HG03558 (cell line): ENCODE data around the gene SCUBE3.

ENCODE experiments used
- ATAC-seq: cut with Tn5 transposase; IDR thresholded peaks from one replicate; pipeline ENCODE4 v1.9.1; 2021; ENCODE audit warnings: moderate number of reproducible peaks; ENCODE audit not compliant: unreplicated experiment; ENCODE audit errors: extremely low read depth

The SCUBE3 gene

DNA sequence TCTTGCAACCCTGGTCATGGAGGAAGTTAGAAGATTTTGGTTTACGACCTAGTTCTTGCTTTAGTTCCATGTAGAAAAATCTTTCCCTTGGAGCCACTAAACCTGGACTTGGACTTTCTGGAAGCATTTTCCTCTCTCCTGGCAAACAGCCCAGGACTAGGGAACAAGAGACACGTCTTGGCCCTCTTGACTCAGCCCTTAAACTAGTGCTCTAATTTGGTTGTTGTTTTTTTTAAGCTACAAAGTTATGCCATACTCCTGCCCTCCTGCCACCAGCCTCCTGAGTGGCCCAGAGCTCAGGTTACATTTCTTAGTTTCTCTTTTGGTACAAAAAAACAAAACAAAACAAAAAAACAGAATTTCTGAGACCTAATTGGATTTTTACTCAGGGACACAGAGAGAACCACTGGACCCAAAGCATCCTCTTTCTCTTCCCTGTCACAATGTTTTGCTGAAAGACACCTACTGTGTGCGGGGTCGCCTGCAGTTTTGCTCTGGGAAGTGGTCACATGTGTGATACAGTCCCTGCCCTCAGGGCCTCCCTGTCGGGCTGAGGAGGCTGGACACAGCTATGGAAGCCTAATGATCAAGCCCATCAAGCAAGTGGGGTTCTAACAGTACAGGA lies 32.3 kb upstream of the SCUBE3 start:
- no peak for ATAC-seq

DNA sequence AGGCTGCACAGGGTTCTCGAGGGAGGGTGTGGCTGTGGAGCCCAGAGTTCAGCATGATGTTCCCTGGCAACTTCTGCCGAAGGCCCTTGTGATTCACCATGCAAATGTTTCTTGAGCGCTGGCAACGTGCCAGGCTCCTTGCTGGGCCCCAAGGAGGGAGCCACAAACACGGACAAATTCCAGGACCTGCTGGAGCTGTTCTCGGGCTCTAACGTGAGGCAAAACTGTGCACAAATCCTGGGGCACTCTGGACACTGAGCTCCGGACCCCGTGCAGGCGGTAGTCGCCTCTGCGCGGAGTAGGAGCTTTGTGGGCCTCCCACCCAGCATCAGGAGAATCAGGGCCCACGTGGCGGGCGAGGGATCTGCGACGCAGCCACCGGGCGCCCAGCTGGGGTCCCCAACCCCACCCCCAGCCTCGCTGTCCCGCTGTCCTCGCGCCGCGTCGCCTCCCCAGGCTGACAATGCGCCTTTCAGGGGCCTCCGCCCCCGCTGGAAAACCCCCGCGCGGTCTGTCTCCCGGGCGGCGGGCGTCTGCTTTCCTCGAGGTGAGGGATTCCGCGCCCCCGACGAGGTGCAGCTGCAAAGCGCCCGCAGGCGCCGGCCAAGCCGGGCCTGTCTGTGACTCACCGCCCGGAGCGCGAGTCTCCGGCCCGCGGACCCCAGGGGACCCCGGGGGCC lies 31.7 kb upstream of the SCUBE3 start:
- no peak for ATAC-seq

DNA sequence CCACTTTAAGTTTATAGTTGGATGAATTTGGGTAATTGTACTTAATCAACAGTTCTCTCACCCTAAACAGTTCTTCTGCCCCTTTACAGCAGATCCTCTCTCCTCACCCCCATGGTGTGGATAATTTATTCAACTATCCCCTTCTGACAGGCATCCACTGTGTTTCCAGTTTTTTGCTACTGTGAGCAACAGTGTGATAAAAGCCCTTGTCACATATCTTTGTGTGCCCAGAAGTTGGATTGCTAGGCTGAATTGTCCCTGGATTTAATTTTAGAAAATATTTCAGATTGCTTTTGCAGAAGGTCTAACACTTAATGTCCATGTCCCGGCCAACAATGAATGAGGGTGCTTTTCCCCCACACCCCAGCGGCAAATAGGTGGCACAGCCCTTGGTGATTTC lies 30.5 kb upstream of the SCUBE3 start:
- ATAC-seq, result no peak

GRCh38 chr6:35183935-35184334 lies 29.8 kb upstream of the SCUBE3 start:
- no peak for ATAC-seq

GRCh38 chr6:35184580-35185301 lies 29.0 kb upstream of the SCUBE3 start:
- no peak for ATAC-seq

GRCh38 chr6:35185302-35185681 lies 28.5 kb upstream of the SCUBE3 start:
- no peak for ATAC-seq

DNA sequence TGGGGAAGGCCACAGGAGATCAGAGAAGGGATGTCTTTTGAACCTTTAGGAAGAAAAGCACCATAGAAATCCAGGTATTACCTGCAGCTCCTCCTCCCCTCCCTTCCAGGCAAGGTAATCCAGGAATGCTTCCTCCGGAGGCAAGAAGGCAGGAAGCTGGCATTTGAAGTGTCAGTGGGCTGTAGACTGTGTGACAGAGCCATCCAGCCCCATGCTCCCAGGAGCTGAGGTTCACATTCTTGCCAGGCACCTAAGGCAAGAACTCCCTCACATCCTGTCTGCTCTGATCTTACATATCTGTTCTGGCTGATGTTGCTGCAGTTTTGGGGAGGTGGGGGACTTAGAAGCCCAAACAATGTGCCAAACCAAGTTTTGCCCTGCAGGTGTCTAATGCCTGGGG lies 27.8 kb upstream of the SCUBE3 start:
- ATAC-seq, result no peak

GRCh38 chr6:35186571-35186970 lies 27.2 kb upstream of the SCUBE3 start:
- ATAC-seq, result no peak

DNA sequence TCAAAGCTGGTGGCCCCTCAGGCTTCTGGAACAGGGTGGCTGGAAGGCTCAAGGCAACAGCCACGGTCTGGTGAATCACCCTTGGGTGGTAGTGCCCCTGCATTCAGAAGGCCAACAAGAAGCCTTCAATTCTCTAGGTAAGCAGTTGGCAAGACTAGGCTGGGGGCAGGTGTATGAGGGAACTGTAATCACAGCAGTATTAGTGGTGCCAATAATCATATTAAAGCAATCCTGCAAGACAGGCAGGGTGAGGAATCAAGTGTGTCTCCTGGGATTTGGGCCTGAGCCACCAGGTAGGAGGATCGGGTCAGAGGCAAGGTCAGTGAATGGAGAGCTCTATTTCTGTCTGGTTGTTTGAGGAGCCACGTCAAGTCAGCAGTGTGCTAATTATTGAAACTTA lies 24.9 kb upstream of the SCUBE3 start:
- no peak for ATAC-seq

- ATAC-seq, result no peak
Observed at GRCh38 chr6:35190306-35190705, 23.4 kb upstream of the SCUBE3 start.

DNA sequence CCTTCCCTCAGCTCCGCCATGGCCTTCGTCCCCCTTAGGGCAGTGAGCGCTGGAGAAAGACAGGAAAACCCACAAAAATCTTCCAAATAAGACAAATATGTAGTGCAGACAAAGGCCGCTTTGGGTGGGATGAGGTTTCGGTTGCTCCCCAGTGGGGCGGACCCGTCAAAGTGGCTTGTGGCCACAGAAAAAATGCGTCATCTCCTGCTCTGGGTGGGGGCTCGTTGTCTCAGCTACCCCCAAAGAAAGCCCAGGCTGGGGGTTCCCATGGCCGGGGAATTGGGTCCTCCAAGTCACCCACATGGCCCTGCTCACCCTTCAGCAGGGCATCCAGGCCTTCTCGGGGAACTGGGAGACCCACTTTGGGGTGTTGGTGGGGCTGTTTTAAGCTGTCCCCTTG lies 21.9 kb upstream of the SCUBE3 start:
- ATAC-seq, result no peak

DNA sequence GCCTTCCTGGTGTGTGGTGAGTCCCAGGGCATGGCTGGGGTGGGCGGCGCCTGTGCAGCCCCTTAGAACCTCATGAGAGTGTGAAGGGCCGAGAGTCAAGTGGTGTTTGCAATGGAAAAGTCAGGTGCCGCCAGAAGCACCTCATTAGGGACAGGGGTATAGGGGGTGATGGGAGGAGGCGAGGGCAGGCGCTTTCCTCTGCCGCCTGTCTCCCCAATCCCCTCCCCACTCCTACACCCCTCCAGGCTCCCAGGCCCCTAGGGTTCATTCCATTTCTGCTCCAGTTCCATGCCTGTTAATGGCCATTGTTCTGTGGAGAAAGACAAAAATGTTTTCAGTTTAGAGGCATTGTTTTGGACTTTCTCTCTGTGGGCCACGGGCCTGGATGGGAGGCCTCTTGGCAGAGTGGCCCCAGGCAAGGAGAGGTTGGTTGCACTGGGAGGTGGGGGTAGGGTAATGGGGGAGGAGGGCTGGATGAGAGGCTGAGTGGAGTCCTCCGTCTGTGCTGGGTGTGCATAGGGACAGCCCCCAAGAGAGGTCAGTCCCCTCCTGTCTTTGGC lies 21.4 kb upstream of the SCUBE3 start:
- ATAC-seq, result no peak

DNA sequence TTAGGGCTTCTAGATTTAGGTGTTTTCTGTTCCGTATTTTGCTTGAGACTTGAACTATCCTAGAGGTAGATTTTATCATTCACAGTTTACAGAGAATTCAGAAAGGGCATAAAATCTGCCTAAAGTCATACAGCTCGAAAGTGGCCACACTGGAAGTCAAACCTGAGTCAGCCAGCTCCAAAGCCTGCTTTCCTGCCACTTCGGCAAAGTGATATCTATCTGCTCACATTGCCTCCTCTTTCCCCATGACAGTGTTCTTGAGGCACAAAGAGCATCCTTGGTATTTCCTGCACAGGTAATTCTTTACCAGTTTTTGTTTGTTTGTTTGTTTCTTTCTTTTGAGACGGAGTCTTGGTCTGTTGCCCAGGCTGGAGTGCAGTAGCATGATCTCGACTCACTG lies 19.4 kb upstream of the SCUBE3 start:
- no peak for ATAC-seq

- ATAC-seq, result no peak
Observed at GRCh38 chr6:35195120-35195780, 18.5 kb upstream of the SCUBE3 start.

- ATAC-seq, result no peak
Observed at GRCh38 chr6:35197196-35197595, 16.6 kb upstream of the SCUBE3 start.

DNA sequence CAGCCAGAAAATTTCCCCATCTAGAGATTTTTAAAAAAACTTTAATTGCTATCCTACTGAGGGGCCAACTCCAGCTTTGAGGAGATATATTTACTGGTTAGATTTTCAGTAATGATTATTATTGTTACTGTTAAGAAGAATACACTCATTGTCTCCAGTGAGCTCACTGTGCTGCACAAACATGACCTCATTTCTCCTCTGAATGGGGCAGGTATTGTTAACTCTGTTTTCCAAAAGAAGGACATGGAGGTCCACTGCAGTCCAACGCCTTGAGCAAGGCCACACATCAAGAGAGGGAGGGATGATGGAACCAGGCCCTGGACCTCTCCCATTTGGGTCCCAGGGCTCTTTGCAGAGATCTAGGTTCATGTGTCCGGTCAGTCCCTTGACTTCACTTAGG lies 13.9 kb upstream of the SCUBE3 start:
- no peak for ATAC-seq

- ATAC-seq, result no peak
Observed at GRCh38 chr6:35202066-35202546, 11.7 kb upstream of the SCUBE3 start.

DNA sequence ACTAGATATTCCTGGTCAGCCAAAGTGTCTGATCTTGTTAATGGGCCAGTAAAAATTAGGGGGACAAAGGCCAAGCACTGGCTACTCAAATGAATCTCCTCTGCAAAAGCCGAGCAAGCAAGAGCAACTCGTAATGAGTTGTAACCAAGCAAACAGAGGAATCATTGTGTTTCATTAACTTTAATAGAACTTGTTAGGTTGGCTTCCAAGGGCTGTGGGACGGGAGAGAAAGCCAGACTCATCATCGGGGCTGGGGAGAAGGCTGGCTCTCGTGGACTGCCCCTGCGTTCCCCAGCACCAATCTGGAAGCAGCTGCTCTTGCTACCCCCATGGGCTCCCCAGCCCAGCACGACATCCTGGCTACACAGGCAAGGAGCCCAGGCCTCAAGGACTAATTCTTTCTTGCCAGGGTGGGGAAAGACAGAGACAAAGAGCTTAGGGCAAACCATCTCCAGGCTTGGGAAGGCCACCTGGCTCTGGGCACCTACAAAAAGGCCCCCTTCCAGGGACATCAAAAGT lies 10.5 kb upstream of the SCUBE3 start:
- ATAC-seq, result no peak

DNA sequence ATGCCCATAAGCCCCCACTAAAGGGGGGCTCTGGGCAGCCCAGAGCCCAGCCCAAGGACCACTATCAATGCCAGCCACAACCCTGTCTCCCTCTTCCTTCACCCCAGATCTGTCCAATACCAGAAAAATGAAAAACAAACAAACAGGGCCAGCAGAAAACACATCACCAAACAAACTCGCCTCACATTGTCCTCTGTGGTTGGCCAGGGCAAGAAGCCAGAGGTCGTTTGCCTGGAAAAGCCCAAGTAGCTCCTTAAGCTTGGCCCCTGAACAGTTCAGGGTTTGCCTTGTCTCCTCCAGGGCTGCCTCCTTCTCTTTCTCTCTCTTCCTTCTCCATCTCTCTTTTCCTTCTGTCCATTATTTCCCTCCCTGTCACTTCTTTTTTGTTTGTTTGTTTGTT lies 10.1 kb upstream of the SCUBE3 start:
- no peak for ATAC-seq

GRCh38 chr6:35206346-35206745 lies 7.4 kb upstream of the SCUBE3 start:
- no peak for ATAC-seq
